ENCODE data around the gene DYNLT5. TPM values are rescaled to one million over a fixed set of nuclear protein-coding genes. Genes with fewer than 3 reads are reported as not detected.

Gene DYNLT5
- total RNA-seq, result 0.49 and 0.76 TPM in 2 replicates

GRCh38 chr1:66752000-66752592, at the start of gene DYNLT5:
TSS of gene DYNLT5 (plus strand) at chr1:66752459. CDS start at chr1:66754659, 2,200 bp downstream.

Other genes starting within 250 kb of the DYNLT5 start
- gene SGIP1, start 218.3 kb upstream of the DYNLT5 start, total RNA-seq, result 4.3 and 4.6 TPM in 2 replicates
- not detected in 2 replicates for gene INSL5, start 48.8 kb downstream of the DYNLT5 start, total RNA-seq
- gene DNAI4, start 172.4 kb downstream of the DYNLT5 start, total RNA-seq, result 0.49 and 3.0 TPM in 2 replicates
- 8.6 and 9.3 TPM in 2 replicates for gene MIER1, start 172.5 kb downstream of the DYNLT5 start, total RNA-seq